Measurements from ENCODE around the gene PCSK9. TPM values are rescaled to one million over a fixed set of nuclear protein-coding genes. Genes with fewer than 3 reads are reported as not detected.

The PCSK9 gene
- total and polyA plus RNA-seq, 4 donors, result 10.8 to 112 (median 58.5) TPM

DNA sequence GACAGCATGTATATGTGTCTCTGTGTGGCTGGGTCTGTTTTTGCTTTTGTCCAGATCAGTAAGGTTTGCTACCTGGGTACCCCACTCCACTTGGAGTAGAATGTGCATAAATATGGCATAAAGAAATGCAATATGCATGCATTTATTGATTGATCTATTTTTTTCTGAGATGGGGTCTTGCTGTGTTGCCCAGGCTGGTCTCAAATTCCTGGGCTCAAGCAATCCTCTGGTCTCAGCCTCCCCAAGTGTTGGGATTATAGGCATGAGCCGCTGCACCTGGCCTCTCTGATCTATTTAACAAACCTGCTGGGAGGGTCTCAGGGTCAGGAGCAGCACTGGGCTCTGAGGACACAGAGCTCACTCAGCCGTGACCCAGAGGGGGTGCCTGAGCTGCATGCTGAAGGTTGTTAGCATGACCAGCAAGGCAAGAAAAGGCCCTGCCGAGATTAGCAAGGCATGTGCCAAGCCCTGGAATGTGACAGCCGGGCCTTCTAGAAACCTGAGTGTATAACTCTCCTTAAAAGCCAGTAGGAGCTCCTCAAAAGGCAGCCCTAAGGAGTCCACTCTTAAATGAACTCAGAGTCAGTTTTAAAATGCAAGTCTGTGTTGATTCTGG, 22.5 kb downstream of the PCSK9 start:
- DNase-seq (ENCODE audit: low spot score), result no peak
- H3K4me3 ChIP-seq (ENCODE audit: low read depth in 1 of 3, low read length in 3 of 3), result no peak overlapping the region
- H3K36me3 ChIP-seq (ENCODE audit: control insufficient read depth in 4 of 4, insufficient read depth in 3 of 4, low read depth in 1 of 4, low read length in 3 of 4), result peaks cover 13 to 54% (median 30%) of the 10 kb centered on the region in 4 donors
- H3K9me3 ChIP-seq (ENCODE audit: control insufficient read depth in 4 of 4, low read length in 3 of 4), result no peaks in the 10 kb centered on the region
- H3K4me1 ChIP-seq (ENCODE audit: control insufficient read depth in 4 of 4, insufficient read depth in 4 of 4, low read length in 3 of 4), result peaks cover 18 to 66% (median 40%) of the 10 kb centered on the region in 4 donors
- no peak overlapping the region for H3K9ac ChIP-seq (ENCODE audit: low read depth in 1 of 2, low read length in 2 of 2)
- WGBS, result 92% methylated on average over 4 of the region's 4 CpGs
- no peak for TF ChIP-seq FOXA1 (IDR thresholded peaks at IDR 0.05)
- TF ChIP-seq TAF1 (conservative IDR thresholded peaks at IDR 0.05), result no peak
- no peak for TF ChIP-seq HNF4G (IDR thresholded peaks at IDR 0.05)
- TF ChIP-seq, protein P1, sequence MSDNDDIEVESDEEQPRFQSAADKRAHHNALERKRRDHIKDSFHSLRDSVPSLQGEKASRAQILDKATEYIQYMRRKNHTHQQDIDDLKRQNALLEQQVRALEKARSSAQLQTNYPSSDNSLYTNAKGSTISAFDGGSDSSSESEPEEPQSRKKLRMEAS (IDR thresholded peaks at IDR 0.05), result no peak
- no peaks in the 10 kb centered on the region for H3K27me3 ChIP-seq (ENCODE audit: control insufficient read depth in 4 of 4, insufficient read depth in 4 of 4, low read length in 3 of 4)
- H3K27ac ChIP-seq (ENCODE audit: low read depth in 1 of 2, low read length in 2 of 2), result no peak overlapping the region

DNA sequence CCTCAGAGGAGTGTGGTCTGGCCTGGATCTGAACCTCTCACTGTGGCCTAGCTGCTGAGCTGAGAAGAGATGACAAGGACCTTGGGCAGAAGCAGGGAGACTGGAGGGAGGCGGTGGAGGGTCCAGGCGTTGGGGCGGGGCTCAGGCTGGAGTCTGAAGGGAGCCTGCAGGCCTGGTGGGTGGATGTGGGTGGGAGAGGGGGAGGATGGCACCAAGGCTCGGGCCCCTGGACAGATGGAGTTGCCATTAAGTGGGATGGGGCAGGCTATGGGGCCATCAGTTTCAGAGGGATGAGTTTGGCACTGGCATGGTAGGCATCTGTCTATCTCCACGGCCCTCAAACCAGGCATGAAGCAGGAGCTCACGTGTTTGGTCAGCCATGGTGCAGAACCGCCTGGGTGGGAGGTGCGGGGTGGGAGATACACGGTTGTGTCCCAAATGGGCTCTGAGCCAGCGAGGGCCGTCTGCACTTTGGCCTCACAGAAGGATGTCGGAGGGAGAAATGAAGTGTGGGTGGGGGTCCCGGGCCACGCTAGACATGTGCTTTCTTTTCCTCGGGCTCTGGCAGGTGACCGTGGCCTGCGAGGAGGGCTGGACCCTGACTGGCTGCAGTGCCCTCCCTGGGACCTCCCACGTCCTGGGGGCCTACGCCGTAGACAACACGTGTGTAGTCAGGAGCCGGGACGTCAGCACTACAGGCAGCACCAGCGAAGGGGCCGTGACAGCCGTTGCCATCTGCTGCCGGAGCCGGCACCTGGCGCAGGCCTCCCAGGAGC, 23.6 kb downstream of the PCSK9 start:
- no peaks in the 10 kb centered on the region for H3K27me3 ChIP-seq (ENCODE audit: control insufficient read depth in 4 of 4, insufficient read depth in 4 of 4, low read length in 3 of 4)
- no peak overlapping the region for H3K9ac ChIP-seq (ENCODE audit: low read depth in 1 of 2, low read length in 2 of 2)
- H3K9me3 ChIP-seq (ENCODE audit: control insufficient read depth in 4 of 4, low read length in 3 of 4), result no peaks in the 10 kb centered on the region
- TF ChIP-seq, protein P2, sequence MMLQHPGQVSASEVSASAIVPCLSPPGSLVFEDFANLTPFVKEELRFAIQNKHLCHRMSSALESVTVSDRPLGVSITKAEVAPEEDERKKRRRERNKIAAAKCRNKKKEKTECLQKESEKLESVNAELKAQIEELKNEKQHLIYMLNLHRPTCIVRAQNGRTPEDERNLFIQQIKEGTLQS (IDR thresholded peaks at IDR 0.05), result no peak
- TF ChIP-seq HNF4G (IDR thresholded peaks at IDR 0.05) (no peak), FOXA1 (IDR thresholded peaks at IDR 0.05) (no peak), GABPA (IDR thresholded peaks at IDR 0.05 in 1 of 2, conservative IDR thresholded peaks at IDR 0.05 in 1 of 2) (no peak), JUND (IDR thresholded peaks at IDR 0.05) (no peak), RAD21 (IDR thresholded peaks at IDR 0.05) (no peak), HNF4A (conservative IDR thresholded peaks at IDR 0.05) (no peak), FOXA2 (IDR thresholded peaks at IDR 0.05) (no peak), NR2F2 (IDR thresholded peaks at IDR 0.05) (no peak), YY1 (IDR thresholded peaks at IDR 0.05) (no peak), TAF1 (conservative IDR thresholded peaks at IDR 0.05) (no peak), SP1 (IDR thresholded peaks at IDR 0.05) (no peak), RXRA (IDR thresholded peaks at IDR 0.05) (no peak), EGR1 (IDR thresholded peaks at IDR 0.05; ENCODE audit: low read depth in 2 of 2) (no peak)
- TF ChIP-seq, protein P3, sequence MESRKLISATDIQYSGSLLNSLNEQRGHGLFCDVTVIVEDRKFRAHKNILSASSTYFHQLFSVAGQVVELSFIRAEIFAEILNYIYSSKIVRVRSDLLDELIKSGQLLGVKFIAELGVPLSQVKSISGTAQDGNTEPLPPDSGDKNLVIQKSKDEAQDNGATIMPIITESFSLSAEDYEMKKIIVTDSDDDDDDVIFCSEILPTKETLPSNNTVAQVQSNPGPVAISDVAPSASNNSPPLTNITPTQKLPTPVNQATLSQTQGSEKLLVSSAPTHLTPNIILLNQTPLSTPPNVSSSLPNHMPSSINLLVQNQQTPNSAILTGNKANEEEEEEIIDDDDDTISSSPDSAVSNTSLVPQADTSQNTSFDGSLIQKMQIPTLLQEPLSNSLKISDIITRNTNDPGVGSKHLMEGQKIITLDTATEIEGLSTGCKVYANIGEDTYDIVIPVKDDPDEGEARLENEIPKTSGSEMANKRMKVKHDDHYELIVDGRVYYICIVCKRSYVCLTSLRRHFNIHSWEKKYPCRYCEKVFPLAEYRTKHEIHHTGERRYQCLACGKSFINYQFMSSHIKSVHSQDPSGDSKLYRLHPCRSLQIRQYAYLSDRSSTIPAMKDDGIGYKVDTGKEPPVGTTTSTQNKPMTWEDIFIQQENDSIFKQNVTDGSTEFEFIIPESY (IDR thresholded peaks at IDR 0.05), result no peak
- TF ChIP-seq, protein P1 (IDR thresholded peaks at IDR 0.05), result no peak
- TF ChIP-seq, protein P4, sequence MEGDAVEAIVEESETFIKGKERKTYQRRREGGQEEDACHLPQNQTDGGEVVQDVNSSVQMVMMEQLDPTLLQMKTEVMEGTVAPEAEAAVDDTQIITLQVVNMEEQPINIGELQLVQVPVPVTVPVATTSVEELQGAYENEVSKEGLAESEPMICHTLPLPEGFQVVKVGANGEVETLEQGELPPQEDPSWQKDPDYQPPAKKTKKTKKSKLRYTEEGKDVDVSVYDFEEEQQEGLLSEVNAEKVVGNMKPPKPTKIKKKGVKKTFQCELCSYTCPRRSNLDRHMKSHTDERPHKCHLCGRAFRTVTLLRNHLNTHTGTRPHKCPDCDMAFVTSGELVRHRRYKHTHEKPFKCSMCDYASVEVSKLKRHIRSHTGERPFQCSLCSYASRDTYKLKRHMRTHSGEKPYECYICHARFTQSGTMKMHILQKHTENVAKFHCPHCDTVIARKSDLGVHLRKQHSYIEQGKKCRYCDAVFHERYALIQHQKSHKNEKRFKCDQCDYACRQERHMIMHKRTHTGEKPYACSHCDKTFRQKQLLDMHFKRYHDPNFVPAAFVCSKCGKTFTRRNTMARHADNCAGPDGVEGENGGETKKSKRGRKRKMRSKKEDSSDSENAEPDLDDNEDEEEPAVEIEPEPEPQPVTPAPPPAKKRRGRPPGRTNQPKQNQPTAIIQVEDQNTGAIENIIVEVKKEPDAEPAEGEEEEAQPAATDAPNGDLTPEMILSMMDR (IDR thresholded peaks at IDR 0.05; ENCODE audit: low read depth, low read length, missing input control), result no peak
- TF ChIP-seq, protein P5, sequence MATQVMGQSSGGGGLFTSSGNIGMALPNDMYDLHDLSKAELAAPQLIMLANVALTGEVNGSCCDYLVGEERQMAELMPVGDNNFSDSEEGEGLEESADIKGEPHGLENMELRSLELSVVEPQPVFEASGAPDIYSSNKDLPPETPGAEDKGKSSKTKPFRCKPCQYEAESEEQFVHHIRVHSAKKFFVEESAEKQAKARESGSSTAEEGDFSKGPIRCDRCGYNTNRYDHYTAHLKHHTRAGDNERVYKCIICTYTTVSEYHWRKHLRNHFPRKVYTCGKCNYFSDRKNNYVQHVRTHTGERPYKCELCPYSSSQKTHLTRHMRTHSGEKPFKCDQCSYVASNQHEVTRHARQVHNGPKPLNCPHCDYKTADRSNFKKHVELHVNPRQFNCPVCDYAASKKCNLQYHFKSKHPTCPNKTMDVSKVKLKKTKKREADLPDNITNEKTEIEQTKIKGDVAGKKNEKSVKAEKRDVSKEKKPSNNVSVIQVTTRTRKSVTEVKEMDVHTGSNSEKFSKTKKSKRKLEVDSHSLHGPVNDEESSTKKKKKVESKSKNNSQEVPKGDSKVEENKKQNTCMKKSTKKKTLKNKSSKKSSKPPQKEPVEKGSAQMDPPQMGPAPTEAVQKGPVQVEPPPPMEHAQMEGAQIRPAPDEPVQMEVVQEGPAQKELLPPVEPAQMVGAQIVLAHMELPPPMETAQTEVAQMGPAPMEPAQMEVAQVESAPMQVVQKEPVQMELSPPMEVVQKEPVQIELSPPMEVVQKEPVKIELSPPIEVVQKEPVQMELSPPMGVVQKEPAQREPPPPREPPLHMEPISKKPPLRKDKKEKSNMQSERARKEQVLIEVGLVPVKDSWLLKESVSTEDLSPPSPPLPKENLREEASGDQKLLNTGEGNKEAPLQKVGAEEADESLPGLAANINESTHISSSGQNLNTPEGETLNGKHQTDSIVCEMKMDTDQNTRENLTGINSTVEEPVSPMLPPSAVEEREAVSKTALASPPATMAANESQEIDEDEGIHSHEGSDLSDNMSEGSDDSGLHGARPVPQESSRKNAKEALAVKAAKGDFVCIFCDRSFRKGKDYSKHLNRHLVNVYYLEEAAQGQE (IDR thresholded peaks at IDR 0.05), result no peak
- WGBS, result 93% methylated on average over 29 of the region's 29 CpGs
- no peak for DNase-seq (ENCODE audit: low spot score)
- no peak overlapping the region for H3K4me3 ChIP-seq (ENCODE audit: low read depth in 1 of 3, low read length in 3 of 3)
- H3K4me1 ChIP-seq (ENCODE audit: control insufficient read depth in 4 of 4, insufficient read depth in 4 of 4, low read length in 3 of 4), result peaks cover 18 to 68% (median 45%) of the 10 kb centered on the region in 4 donors
- H3K36me3 ChIP-seq (ENCODE audit: control insufficient read depth in 4 of 4, insufficient read depth in 3 of 4, low read depth in 1 of 4, low read length in 3 of 4), result peaks cover 9 to 52% (median 28%) of the 10 kb centered on the region in 4 donors
- H3K27ac ChIP-seq (ENCODE audit: low read depth in 1 of 2, low read length in 2 of 2), result no peak overlapping the region

Measured in liver (tissue), 9 donors.